Limb (tissue), 2 donors: Measurements from ENCODE around the gene KRTAP10-5.
"Not testable (repeated sequence)": the region's sequence is repeated elsewhere in the genome, so short reads cannot be mapped to it uniquely, and the experiment has no call there.

Source experiments
- DNase-seq, 2 donors: peaks; one replicate each; pipeline ENCODE4 v3.0.0-alpha.2; 2016; ENCODE audit errors: extremely low spot score in 2 of 2

Gene KRTAP10-5

GRCh38 chr21:44611551-44611950 is 31.1 kb upstream of the KRTAP10-5 start:
- DNase-seq: no peak

DNA sequence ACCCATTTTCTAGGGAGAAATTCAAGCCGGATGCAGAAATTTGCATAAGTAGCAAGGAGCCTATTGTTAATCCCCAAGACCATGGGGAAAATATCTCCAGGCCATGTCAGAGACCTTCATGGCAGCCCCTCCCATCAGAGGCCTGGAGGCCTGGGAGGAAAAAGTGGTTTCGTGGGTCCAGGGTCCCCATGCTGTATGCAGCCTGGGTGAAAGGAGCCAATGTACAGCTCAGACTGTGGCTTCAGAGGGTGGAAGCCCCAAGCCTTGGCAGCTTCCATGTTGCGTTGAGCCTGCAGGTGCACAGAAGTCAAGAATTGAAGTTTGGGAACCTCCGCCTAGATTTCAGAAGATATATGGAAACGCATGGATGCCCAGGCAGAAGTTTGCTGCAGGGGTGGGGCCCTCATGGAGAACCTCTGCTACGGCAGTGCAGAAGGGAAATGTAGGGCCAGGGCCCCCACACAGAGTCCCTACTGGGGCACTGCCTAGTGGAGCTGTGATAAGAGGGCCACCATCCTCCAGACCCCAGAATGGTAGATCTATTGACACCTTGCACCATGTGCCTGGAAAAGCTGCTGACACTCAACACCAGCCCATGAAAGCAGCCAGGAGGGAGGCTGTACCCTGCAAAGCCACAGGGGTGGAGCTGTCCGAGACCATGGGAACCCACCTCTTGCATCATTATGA is 29.9 kb upstream of the KRTAP10-5 start:
- DNase-seq: not testable (repeated sequence)

DNA sequence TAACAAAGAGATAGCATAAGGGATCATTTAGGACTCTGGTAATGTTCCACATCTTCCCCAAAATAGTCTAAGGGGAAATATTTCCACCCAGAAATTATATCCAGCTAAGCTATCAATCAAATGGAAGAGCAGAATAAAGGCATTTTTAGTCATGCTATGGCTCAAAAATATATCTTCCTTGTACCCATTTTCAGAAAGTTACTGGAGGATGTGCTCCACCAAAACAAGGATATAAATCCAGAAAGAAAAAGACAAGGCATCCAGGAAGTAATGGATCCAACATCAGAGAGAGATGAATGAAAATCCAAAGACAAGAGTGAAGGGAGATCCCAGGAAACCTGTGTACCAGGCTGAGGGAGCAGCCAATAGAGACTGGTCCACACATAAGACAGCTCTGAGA is 28.8 kb upstream of the KRTAP10-5 start:
- DNase-seq: no peak

GRCh38 chr21:44606495-44606894 is 26.1 kb upstream of the KRTAP10-5 start:
- DNase-seq: no peak

DNA sequence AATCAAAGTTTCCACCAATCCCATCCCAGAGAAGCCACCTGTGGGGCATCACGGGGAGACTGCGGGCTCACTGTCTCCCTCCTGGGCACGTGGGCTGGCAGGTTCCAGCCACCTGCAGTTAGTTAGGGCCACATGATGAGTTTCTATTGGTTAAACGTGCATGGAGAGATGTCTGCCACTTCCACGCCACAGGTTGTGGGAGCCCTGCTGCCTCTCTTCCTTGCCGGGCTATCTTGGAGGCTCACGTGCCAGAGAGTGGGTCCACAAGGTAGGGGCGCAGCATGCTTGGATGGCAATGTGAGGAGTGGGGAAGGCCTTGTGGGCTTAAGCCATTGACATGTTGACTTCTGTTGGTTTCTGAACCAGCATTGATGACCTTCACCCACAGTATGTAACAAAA is 23.5 kb upstream of the KRTAP10-5 start:
- DNase-seq: no peak

GRCh38 chr21:44603109-44603875 is 22.9 kb upstream of the KRTAP10-5 start:
- no peak for DNase-seq

DNA sequence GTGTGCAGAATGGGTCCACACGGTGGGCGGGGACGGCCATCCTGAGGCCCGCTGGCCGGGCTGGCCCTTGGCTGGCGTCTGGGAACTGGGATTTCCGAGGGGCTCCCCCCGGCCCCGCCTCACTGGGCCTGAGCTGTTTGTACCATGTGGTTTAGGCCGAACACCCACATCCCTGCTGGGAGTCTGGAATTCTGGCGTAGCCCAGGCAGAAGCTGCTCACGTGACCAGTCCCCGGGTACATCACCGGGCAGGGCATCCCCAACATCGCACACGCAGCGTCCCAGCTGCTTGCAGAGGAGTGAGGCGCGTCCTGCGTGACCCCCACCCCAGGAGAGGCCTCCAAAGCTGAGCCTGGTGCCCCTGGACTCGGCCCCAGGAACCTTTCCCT is 22.1 kb upstream of the KRTAP10-5 start:
- no peak for DNase-seq

DNA sequence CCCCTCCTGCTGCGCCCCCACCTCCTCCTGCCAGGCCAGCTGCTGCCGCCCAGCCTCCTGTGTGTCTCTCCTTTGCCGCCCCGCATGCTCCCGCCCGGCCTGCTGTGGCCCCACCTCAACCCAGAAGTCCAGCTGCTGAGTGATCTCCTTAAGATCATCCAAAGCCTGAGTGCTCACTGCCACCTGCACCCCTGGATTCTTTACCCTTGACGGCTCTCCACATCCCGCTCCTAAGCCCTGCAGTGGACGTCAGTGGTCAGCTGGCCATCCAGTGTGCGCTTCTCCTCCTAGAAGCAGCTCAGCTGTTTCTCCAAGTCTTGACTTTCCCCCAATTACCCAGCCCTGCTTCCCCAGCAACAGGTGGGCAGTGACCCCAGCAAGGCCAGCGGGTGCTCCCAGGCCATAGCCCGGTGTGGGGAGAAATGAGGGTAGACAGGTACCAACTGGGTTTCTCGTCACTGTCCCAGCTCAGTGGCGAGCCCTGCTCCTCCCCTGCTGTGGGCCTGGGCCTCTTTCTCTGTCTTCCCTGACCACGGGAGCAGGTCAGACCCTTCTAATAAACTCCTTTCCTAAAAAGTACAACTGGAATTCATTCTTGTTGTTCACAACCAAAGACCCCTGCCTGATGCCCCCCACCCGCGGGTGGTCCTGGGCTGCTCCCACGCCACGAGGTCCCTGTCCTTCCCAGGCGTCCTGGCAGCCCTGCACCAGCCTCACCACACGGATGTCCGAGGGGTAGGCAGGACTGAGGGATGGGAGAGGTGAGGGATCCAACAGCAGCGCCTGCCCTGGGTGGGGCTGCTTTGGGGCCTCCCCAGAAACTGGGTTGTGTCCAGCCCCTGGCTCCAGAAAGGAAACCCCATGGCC is 21.4 kb upstream of the KRTAP10-5 start:
- no peak for DNase-seq

DNA sequence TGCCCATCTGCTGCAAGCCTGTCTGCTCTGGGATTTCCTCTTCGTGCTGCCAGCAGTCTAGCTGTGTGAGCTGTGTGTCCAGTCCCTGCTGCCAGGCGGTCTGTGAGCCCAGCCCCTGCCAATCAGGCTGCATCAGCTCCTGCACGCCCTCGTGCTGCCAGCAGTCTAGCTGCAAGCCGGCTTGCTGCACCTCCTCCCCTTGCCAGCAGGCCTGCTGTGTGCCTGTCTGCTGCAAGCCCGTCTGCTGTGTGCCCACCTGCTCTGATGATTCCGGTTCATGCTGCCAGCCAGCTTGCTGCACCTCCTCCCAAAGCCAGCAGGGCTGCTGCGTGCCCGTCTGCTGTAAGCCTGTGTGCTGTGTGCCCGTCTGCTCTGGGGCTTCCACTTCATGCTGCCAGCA is 20.7 kb upstream of the KRTAP10-5 start:
- not testable (repeated sequence) for DNase-seq

GRCh38 chr21:44600118-44600978 is 19.9 kb upstream of the KRTAP10-5 start, which contains the start of gene KRTAP10-7:
TSS of gene KRTAP10-7 (plus strand) at chr21:44600597. CDS start at chr21:44600622, 25 bp downstream.
- DNase-seq: not testable (repeated sequence)

DNA sequence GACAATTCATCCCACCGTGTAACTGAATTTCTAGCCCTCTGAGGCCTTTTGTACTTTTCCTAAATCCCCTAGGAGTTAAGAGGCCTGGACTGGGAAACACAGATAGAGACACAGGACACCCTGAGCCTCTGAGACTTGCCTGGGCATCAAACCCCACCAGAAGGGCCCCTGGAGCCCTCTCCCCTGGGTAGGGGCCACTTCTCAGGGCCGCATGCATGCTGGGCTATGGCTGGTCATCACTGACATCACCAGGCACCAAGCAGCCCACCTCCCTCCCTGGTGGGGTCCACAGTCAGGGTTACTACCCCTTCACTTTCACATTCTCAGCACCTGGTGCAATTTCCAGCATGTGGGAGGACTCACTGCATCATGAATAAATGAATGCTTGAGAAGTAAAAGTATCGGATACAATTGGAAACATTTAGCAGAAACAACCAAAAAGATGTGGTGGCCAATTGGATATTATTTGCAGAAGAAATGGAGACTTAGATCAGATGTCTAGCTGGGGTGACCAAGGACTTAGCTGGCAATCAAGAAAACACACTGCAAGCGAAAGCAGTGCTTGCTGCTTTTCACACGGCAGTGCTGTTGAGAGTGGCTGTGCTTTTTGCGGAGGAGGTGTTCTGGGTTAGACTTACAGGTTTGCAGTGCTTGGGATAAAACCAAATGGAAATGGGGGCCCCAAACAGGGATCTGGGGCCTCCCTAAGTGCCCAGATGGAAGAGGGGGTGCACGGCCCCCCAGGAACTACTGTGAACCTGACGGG is 19.0 kb upstream of the KRTAP10-5 start:
- no peak for DNase-seq

DNA sequence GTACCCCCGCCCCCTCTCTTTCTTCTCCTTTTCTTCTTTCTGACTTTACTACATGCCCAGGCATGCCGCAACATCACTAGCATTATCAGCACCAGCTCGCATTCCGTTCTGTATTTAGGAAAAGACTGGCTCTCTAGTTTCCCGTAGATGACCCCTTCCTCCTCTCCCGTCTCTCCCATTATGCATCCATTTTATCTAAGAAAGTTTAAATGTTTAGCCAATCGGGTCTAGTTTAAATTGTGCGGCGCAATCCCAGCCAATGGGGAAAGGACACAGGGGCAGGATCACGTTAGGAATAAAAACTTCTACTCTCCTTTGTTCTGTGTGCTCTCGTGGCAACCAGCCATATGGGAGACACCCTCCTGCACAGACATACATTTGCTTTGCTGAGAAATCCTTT is 17.7 kb upstream of the KRTAP10-5 start:
- DNase-seq: no peak

GRCh38 chr21:44596068-44596725 is 15.8 kb upstream of the KRTAP10-5 start:
- no peak for DNase-seq

DNA sequence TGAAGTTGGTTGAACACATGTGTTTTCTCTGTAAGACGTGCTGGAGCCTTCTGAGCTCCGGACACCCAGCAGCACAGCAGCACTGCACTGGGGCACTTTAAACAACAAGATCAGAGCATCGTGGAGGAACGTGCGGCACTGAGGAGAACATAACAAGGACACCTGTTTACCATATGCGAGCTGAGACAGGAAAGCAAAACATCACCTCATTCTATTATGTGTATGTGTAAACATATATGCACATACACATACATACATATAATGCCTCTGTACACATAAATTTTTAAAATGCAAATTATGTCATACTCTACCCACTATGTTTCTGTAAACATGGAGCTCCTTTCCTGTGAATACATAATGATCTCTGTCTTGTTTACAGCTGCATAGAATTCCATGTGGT is 15.1 kb upstream of the KRTAP10-5 start:
- DNase-seq: no peak

DNA sequence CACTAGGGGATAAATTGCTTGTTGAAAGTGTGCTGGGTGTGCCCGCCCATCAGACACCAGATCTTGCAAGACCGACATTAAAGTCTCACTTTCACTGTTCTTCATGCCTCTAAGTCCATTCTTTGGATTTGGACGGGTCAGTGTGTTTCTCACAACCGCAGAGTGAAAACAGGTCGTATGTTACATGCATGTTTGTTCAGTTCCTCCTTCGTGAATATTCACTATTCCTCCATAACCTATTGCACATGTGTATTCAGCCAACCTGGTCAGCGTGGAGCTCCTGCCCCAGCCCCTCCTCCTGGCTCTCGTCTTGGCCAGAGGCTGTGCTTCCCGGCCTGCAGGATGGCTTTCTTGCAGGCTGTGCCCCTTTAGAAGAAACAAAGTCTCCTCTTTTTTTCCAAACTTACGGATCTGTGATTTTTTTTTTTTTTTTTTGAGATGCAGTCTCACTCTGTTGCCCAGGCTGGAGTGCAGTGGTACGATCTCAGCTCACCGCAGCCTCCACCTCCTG is 14.1 kb upstream of the KRTAP10-5 start:
- DNase-seq: no peak

GRCh38 chr21:44593598-44594405 is 13.4 kb upstream of the KRTAP10-5 start:
- DNase-seq: no peak

GRCh38 chr21:44592446-44593311 is 12.3 kb upstream of the KRTAP10-5 start, which contains the start of gene KRTAP10-6:
TSS of gene KRTAP10-6 (minus strand) at chr21:44592505. CDS start at chr21:44592484, 21 bp downstream.
- DNase-seq: peak in 1 of 2 donors; percentile 23

- not testable (repeated sequence) for DNase-seq
Measured at GRCh38 chr21:44591801-44592130, 11.4 kb upstream of the KRTAP10-5 start.
